Activated CD8-positive, alpha-beta memory T cell treated with anti-CD3 and anti-CD28 coated beads, Interleukin-2, amount 50 U/mL, for 1 hour (primary cell): ENCODE data around the gene MBP.

Source experiments
- DNase-seq: peaks from one replicate; pipeline ENCODE4 v3.0.0-alpha.2; 2020; ENCODE audit errors: extremely low read depth

MBP gene

GRCh38 chr18:77114415-77115191, 18.0 kb downstream of the MBP start:
- no peak for DNase-seq

DNA sequence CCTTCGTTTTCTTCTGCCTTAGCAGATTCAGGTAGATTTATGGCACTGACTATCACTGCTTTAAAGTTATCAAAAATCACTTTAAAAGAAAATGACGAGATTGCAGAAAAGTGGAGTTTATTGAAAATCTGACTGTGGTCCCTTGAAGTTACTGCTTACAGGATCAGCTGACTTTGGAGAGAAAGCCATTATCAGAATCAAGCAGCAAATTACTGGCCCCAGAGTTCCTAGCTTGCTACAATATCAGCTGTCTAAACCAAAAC, 18.5 kb downstream of the MBP start:
- DNase-seq = no peak

GRCh38 chr18:77113361-77114151, 19.0 kb downstream of the MBP start:
- no peak for DNase-seq

- DNase-seq = no peak
Measured at GRCh38 chr18:77112747-77113092, 19.9 kb downstream of the MBP start.

- no peak for DNase-seq
Measured at GRCh38 chr18:77111951-77112746, 20.4 kb downstream of the MBP start.

DNA sequence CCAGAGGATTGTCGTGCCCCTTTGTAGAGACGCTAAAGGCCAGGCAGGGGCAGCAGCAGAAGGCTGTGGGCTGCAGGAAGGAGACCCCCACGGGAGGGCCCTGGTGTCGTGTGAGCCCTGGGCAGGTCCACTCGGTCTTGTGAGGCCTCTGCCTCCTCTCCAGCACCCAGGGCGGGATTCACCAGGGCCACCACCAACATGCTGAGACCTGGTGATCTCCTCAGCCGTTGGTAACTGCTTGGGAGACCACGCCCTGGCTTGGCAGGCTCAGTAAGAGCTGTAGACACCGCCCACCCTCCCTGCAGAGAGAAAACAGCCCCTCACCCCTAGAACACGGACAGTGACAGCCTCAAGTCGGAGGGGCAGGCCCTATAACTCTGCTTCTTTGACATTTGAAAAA, 21.1 kb downstream of the MBP start:
- DNase-seq = no peak

DNA sequence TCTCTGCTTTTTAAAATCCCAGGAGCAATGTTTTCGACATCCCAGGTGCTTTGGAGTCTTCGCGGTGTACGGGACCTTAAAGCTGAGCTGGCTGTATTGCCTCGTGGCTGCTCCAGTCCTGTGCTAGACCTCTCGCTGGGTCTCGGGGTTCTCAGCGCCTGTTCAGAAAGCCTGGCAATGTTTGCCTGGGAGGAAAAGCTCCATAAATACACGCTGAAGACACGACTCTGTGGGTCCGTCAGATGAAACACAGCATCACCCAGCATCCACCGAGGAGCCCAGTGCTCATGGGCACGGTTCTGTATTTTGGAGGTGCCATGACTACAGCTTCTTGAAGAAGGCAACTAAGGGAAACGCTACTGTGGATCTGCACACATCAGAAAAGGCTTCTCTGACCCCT, 21.6 kb downstream of the MBP start:
- no peak for DNase-seq

DNA sequence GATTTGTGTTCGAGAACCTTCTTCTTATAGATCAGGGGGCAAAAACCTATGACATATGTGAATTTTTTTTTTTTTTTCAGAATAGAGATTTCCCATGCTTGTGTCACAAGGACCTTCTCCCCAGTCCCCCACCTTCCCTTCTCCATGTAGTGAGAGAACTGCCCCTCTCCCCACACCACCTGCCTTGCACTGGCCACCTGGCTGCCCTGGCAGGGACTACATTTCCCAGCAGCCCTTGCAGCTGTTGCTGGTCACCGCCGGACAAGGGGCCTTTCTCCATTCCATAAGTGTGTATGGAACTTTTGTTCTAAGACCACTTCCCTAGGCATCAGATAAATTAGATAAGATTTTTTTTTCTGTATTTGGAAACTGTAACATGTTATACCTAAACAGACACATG, 22.2 kb downstream of the MBP start:
- DNase-seq = no peak

- DNase-seq = no peak
Measured at GRCh38 chr18:77109648-77110019, 22.9 kb downstream of the MBP start.

DNA sequence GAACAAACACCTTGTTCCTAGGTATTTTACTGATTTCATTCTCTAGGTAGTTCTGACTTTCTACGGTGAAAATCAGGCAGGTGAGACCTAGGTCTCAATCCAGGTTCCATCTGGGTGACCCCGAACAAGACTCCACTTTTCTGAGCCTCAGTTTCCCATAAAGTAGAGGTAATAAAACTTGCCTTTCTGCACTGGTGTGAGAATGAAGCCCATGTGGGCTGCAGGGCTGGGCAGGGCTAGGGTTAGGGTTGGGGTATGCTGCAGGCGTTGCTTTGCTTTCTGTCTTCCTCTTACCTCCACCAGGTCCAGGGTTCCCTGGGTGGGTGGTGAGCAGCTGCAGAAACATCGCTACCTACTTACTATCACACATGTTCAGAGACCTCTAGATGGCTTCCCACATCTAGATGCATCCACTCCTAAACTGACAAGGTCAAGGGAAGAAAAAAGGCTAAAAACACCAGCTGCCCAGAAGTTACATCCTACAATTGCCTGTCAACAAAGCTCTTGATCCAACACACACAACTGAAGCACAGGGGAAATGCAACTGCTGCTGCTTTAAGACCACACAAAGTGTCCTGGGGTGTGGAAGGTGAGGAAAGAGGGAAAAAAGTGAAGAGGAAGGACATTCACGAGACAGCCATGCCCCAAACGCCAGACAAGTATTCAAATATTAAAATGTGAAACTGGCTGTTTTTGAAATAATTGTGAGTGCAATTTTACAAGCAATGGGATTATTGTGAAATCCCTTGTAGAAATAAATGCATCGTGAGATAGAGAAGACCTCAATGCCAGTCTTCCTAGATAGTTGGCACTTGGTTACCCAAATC, 23.5 kb downstream of the MBP start:
- no peak for DNase-seq

DNA sequence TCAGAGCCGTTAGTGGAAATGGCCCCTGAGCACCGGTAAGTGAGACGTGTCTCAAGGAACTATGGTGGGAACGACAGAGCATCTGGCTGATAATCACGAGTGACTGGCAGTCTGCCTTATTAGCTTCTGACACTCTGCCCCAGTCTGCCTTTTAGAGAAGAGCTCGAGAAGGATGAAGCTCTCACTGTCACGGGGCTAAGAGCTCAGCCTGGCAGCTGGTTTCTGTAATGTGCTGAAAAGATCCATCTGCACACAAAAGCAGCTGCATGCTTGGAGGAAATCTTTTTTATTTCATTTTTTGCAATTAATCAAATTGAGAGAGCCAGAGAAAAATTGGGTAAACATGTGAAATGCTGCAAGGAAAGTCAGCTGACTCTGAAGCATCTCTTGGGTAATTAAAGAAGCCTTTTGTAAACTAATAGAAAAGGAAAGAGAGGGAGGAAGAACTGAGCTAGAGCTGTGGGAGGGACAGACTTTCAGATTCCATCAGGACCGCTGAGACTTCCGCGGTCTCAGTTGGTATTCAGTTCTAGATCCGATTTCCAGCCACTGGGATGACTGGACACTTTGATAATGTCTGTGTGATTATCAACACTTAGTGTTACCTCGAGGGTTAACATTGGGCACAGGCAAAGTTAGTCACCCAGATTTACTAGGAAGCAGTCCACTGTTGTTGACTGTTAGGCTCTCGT, 24.4 kb downstream of the MBP start:
- DNase-seq = no peak

- DNase-seq = no peak
Measured at GRCh38 chr18:77107292-77107691, 25.3 kb downstream of the MBP start.

GRCh38 chr18:77106331-77106730, 26.3 kb downstream of the MBP start:
- DNase-seq = peak; percentile 81

- DNase-seq = no peak
Measured at GRCh38 chr18:77105680-77106079, 26.9 kb downstream of the MBP start.

DNA sequence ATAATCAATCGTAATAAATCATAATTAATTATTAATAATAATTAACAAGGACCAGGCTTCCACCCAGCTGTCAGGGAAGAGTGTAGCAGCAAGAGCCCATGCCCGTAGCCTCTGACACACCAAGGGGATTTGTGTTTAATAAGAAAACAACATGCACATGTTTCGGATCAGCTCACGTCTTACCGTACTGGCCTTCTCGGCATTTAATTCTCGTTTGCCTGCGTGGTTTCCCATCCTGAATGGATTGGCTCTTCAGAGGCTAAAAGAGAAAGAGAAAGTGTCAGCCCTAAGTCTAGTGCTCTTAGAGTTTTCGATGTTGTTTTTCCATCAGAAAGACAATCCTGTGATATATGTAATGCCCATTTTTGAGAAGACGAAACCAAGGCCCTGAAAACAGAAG, 27.6 kb downstream of the MBP start:
- no peak for DNase-seq

- DNase-seq = no peak
Measured at GRCh38 chr18:77103991-77104531, 28.5 kb downstream of the MBP start.

DNA sequence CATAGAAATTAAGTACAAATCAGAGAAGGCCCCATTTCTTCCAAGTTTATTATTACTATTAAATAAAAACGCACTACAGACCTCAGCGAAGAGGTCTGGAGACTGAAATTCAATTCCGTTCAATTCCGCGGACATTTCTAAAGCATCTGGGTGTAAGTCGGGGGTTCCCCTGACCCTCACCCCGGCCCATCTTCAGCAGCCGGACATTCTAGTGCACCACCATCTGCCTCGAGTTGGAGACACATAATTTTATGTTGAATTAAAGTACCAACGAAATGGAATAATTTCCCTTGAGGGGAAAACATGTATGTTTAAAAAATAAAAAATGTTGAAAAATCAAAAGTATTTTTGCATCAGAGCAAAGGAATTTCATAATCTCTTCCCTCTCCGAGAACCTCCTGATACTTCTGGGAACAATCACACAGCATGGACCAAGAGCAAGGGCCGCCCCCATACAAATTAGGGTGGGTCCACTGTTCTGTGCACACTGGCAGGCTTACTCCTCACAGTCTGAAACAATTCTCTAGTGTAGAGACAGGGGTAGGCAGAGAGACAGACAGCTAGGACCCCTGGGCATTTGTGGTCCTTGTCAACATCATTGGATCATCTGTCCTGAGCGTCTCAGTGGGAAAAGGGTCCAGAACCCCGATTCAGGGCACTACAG, 29.3 kb downstream of the MBP start:
- no peak for DNase-seq

DNA sequence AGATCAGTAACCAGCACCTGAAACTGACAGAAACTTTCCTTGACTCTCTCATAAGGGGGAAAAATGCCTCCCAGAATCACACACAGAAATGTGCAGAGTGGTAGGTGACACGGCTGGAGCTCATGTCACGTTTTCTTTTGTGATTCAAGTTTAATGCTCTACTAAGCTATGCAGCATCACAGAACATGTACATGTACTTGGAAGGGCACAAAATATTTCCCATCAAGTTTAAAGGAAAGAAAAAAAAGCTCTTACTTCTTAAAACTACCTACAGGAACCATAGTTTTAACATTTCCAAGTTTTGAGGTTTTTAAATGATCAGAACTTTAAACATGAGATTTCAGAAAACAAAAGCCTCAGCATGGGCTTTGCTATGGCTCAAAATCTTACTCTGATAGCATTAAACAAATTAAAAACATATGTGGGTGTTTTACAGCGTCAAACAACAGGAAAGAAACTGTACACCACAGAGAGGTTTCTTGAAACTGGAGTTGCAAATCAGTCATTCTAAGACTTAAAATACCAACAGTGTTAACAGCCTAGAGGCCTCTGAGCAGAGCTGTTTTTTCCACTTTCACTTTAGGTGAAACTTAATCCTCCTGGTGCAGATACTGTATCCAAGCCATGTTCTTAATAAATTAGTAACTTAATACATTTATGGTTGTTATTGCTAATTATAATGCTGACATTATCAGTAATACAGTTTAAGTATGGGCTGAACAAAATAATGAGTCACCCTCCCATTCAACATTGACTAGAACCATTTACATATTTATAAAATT, 30.1 kb downstream of the MBP start:
- DNase-seq = no peak

DNA sequence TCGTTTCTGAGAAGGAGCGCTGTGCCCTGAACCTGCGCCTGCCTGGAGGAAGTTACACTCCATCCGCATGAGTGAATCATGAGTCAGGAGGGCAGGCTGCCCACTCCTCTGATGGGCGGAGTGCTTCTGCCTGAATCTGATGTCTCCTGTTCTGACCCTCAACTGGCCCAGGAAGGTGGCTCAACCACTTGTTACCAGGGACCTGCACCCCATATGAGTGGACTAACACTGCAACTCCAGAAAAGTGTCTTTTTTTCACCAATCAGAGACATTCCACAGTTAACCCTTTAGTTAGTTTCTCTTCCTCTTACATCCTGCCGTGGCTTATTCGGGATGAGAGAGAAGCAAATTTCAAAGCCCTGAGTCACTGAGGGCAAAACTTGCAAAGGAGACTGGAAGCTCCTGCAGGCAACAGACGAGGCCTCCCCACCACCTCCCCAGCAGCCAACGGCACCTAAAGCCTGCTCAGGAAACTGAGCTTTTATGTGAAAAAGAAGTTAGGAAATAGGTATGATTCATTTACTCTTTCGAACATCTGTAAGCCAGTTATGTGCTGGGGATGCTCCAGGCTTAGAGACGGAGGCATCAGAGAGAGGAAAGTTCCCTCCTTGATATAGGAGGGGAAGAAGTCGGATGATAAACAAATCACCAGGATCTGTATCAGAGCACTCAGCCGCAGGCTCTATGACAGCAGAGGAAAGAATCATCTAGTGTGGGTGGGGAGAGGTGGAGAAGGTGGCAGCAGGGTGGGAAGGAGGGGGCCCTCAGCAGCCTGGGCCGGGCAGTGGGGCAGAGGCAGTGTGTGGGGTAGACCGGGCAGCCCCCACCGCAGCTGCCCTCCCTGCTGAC, 30.9 kb downstream of the MBP start:
- DNase-seq = no peak
